Activated CD4-positive, CD25-positive, alpha-beta regulatory T cell treated with anti-CD3 and anti-CD28 coated beads, Interleukin-2, amount 50 U/mL, for 24 hours (primary cell): ENCODE data around the gene LINGO3.

Experiments
- ATAC-seq, 2 donors: fragments of 150-1000 bp; cut with Tn5 transposase; one replicate each; pipeline ENCODE4 v1.10.0; 2021; ENCODE audit warnings: mild to moderate bottlenecking in 1 of 2, moderate library complexity in 1 of 2

The LINGO3 gene

DNA sequence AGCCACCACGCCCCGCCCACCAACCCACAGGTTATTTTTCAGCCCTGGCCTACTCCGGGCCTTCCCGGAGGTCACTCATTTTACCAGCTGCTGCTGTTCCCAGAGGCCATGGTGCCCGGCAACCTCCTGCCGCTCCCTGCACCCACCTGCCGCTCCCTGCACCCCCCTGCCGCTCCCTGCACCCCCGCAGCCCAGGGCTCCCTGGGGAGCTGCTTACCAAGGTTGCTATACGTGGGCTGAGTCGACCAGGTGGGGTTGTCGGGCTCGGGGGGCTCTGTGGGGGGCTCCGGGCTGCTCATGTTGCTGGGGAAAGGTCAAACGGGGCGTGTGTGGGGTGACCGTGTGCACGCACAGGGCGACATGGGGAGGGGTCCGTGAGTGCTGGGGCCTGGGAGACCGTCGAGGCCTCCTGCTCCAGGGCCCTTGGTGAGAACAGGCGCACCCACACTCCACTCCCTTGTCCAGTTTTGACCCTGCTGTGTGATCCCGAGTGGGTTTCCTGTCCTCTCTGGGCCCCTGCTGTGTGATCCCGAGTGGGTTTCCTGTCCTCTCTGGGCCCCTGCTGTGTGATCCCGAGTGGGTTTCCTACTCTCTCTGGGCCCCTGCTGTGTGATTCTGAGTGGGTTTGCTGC lies 27.2 kb downstream of the LINGO3 start:
- ATAC-seq: no peak

DNA sequence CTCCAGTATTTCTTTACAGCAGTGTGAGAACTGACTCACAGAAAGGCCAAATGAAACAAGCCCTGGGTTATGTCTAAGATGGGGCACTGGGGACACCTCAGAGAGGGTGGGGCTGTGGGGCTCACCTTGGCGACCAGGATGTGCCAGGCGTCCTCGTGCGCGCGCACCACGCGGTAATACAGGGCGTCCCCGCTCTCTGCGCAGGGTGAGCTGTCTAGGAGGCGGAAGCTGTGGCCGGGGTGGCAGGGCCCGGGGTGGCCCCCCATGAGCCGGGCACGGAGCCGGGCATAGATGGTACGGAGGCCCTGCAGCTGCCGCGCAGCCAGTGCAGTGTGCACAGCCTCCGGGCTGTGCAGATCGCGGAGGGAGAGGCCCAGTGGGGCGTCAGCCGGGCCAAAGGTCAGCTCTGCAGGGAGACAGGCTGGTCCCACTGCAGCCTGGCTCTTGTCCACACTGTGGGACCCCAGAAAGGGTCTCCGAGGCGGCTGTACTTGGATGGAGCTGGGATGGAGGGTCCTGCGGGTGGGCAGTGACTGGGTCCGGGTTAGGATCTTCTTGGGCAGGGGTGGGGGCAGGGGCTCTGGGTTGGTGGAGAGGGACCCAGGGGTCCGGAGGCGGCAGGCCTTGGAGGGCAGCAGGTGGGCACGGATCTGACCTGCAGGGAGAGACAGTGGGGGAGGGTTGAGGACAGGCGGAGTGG lies 29.3 kb downstream of the LINGO3 start:
- no peak for ATAC-seq

DNA sequence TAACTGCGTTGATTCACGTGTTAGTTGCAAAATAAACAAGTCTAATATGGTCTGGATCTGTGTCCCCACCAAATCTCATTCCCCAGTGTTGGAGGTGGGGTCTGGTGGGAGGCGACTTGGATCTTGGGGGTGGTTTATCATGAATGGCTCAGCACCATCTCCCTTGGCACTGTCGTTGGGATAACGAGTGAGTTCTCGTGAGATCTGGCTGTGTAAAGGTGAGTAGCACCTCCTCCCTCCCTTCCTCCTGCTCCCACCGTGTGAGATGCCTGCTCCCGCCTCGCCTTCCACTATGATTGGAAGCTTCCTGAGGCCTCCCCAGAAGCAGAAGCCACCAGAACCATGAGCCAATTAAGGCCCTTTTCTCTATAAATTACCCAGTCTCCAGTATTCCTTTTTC lies 30.8 kb downstream of the LINGO3 start:
- no peak for ATAC-seq

DNA sequence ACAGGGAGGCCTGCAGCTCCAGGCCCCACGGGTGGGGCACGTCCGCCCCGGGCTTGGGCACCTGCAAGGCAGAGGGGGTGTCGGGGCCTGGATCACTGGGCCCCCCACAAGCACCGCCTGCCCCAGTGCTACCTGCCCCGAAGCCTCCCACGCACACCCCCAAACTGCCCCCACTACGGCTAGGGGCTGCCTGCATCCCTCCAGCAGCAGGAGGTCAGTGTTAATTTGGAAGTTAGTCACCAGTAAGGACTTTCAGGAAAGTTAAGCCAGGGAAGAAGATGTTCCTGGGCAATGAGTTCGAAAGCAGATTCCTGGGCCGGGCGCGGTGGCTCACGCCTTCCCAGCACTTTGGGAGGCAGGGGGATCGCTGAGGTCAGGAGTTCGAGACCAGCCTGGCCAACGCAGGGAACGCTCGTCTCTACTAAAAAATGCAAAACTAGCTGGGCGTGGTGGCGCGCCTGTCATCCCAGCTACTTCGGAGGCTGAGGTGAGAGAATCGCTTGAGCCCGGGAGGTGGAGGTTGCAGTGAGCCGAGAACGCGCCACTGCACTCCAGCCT lies 31.4 kb downstream of the LINGO3 start:
- ATAC-seq: no peak

DNA sequence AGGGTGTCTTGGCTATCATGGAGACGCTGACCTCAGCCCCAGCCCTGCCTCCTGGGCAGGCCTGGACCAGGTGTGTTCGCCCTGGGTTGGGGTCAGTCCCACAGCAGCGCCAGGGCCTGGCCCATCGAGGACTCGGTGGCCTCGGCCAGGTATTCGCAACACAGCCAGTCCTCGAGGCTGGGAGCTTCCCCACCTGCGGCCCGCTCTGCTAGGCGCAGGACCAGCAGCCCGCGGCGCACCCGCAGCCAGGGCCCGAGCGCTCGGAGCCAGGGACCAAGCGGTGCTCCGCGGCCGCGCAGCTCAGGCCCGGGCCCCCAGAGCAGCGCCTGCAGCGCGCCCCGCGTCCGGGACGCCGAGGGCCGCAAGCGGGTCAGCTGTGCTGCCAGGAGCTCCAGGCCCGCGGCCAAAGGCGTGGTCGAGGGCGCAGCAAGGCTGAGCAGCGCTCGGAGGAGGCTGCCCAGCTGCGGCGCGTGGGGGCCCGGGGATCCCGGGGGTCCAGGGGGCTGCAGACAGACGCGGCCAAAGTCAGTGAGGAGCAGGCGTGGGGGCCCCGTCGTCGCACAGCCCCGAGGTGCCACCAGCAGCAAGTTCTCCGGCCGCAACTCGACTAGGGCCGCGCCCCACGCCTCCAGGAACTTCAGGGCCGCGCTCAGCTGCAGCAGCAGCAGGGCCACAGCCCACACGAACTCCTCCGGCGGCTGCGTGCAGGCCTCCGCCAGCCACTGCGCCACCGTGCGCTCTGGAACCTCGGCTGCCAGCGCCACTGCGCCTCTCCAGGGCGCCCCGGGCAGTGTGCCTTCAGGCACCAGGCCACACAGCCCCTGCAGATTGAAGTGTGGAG lies 32.1 kb downstream of the LINGO3 start:
- no peak for ATAC-seq

DNA sequence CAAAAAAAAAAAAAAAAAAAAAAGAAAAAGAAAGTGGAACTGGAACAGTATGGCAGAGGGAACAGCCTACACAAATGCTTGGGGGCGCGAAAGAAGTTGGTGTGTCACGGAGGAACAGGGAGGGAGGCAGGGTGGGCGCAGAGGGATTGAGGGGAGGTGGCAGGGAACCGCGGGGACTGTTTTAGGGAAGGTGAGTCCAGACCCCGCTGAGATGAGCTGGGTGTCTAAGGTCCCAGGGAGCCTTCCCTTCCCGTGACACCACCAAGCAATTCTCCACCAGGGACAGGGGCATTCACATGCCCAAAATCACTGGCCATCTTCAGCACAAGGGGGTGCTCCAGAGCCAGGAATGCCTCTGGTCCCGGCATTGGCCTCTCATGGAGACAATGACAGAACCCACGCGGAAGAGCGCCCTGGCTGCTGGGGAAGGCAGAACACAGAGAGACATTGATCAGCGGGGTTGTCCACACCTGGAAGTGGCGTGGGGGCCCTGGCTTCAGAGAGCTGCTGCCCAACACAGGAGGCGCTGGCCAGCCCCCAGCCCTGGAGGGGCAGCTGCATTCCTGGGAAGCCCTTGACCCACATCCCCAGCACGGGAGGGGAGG lies 32.9 kb downstream of the LINGO3 start:
- no peak for ATAC-seq

DNA sequence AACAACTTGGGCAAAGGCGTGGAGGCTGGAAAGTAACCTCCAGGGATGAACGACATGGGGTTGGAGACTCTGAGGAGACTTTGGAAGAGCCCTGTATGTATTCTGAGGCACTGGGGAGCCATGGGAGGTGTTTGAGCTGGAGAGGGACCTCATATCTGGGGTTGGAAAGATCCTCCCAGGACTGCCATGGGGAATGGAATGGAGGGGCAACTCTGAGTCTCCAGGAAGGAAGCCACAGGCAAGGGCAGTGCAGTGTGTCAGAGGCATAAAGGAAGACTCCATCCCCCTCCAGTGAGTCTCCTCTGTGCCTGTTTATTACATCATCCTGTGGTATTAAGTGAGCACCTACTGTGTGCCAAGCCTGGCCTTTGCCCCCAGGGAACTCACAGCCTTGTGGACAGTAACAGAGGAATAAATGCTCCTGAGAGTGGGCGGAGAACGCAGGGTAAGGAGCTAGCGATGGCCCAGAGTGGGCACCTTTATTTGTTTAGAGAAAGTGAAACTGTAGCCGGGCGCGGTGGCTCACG lies 33.7 kb downstream of the LINGO3 start:
- no peak for ATAC-seq

DNA sequence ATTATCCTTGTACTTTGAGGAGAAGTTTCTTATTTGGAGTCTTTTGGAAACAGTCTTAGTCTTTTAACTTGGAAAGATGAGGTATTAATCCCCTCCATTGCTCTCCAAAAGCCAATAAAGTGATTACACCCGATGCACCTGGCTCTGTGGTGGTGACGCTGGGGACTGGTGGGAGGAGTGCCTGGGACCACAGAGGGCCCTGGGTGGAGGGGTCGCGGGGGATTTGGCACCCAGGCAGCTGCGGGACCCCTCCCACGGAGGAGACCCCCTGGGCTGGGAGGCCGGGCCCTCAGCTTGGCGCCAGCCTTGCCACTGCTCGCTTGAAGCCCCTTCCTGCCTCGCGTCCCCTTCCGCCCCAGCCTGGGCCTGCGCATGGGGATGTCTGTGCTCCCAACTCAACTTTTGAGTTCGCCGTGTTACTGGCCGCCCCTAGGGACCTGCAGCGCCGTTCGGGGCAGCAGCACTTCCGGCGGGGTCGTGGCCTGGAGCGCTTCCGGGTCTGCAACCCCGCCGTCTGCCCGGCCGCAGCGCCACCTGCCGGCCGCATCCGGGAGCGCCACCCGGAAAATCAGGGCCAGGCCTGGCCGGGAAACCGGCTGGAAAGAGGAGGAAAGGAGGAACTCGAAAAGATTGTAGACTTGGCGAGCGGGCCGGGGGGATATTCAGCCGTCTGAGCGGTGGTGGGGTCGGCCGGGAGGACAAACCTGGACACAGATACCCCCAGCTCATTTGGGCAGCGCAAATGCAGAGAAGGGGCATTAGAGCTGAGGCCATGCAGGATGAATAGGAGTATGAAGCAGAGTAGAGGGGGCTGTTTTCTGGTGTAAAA lies 34.4 kb downstream of the LINGO3 start:
- ATAC-seq: peak; percentile 22 to 46

DNA sequence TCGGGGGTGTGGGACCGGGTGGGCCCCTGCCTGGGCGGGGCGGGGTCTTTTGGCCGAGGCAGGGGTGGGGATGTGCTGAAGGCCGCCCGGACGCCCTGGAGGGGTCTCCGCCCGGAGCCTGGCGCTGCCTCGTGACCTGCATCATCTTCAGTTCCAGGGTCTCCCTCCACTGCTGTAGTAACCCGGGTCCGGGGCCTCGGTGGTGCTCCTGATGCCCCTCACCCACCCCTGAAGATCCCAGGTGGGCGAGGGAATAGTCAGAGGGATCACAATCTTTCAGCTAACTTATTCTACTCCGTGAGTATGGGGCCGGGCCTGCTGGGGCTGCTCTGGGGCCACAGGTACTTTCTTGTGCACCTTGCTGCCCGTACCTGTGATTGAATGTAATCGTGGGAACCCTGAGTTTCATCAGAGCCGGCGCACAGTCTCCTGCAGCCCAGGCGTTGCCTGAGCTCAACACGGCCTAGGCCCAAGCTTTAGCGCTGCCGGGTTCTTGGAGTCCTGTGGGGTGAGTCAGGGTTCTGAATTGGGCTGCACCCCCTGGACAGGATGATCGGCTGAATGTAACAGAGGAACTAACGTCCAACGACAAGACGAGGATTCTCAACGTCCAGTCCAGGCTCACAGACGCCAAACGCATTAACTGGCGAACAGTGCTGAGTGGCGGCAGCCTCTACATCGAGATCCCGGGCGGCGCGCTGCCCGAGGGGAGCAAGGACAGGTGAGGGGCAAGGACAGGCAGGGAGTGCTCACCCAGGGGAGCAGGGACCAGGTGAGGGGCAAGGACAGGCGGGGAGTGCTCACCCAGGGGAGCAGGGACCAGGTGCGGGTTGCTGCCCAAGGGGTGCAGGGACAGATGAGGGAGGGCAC lies 36.5 kb downstream of the LINGO3 start:
- no peak for ATAC-seq

DNA sequence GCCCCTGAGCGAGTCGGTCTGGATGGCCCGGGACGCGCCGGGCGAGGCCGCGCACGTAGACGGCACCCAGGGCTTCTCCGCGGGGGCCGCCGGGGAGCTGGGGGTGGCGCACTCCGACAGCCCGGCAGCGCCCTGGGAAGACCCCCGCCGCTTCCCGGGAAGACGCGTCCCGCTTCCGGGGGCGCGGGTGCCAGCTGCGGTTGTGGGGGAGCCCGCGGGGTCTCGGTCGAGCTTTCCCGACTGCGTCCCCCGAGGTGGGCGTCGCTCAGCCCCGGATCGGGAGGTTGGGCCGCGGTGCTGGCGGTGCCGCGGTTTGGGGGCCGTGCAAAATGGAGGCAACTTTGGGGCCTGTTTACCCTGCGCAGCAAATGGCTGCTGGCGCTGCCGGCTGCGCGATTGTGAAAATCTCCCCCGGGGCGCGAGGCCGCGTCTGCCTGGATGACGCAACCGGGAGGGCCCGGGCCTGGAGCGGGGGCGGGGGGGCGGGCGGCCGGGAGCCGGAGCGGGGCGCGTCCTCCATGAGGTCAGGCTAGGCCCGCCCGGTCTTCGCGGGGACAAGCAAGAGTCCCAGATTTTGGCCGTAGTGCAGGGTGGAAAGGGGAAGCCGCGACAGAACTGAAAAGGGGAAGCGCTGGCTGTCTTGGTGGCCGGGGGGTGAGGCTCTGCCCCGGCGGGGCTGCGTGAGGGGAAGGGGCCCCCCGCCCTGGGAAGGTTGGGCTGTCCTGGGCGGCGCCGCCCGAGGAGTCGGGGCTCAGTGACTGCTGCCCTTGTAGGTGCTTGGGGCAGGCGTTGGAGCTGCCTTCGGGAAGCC lies 37.3 kb downstream of the LINGO3 start:
- peak; percentile 28 to 37 for ATAC-seq

DNA sequence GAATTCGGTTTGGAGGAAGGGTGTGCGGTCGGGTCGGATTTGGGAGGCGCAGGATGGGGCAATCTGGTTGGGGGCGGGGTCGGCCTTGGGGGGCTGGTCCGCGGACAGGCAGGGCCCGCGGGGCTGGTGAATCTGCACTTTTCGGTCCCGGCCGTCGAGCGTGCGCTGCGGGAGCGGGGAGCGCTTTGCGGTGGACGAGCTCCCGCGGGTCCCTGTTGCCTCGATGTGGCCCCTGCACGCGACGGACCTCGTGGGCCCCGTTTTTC lies 37.9 kb downstream of the LINGO3 start:
- no peak for ATAC-seq

DNA sequence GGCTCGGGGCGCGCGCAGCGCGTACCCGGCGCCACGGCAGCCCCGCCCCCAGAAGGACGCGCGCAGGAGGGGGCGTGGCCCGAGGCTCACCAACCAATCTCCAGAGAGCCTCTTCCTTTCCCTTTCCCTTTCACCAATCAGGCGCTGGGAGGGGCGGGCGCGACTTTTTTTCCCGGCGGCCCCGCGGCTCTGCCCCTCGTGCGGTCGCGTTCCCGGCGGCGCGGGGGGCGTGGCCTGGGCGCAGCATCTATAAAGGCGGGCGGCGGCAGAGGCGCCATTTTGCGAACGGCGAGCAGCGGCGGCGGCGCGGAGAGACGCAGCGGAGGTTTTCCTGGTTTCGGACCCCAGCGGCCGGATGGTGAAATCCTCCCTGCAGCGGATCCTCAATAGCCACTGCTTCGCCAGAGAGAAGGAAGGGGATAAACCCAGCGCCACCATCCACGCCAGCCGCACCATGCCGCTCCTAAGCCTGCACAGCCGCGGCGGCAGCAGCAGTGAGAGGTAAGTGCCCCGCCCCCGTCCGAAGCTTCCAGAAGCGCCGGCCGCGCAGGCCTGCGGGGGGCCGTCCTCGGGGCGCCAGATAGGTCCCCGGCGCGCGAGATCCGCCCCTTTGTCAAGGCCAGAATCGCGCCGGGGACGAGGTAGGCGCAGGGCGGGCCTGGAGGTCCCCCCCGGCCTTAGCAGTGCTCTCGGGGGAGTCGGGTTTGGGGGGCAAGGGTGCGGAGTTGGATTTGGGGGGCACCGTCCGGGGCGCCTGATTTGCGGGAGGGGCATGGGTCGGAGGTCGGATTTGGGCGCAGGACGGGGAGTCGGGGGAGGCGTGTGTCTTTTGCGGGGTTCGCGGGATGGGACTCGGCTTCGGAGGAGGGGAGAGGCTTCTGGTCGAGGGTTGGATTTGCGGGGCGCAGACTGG lies 38.5 kb downstream of the LINGO3 start:
- peak; percentile 82 to 85 for ATAC-seq

DNA sequence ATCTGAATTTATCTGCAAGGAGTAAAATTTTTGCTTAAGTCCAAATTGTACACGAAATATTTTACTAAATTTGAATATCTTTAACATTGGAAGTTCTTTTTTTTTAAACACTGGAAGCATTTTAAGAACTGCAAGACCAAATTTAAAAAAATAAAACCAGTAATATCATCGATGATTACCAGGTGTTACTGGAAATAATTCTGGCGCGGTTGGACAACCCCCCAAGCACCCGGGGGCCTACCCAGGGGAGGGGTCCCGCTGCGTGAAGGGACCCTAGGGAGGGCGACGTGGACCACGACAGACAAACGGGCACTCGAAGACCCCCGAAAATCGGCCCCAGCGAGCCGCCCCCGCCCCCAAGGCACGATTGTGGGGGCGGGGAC lies 39.1 kb downstream of the LINGO3 start:
- no peak for ATAC-seq

DNA sequence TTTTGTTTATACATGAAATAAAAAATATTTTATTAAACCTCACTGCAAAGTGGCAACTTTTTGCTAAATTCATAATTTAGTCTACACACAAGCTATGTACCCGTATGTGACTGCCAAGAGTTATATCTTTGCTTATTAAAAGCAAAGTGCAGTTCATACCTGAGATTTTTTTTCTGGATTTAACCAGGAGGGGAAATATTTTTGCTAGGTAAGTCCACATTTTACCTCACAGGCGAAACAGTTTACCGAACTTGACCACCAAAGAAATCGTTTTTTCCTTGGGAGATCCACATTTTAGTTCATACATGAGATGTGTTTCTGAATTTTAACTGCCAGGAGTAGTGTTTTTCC lies 39.5 kb downstream of the LINGO3 start:
- ATAC-seq: no peak

DNA sequence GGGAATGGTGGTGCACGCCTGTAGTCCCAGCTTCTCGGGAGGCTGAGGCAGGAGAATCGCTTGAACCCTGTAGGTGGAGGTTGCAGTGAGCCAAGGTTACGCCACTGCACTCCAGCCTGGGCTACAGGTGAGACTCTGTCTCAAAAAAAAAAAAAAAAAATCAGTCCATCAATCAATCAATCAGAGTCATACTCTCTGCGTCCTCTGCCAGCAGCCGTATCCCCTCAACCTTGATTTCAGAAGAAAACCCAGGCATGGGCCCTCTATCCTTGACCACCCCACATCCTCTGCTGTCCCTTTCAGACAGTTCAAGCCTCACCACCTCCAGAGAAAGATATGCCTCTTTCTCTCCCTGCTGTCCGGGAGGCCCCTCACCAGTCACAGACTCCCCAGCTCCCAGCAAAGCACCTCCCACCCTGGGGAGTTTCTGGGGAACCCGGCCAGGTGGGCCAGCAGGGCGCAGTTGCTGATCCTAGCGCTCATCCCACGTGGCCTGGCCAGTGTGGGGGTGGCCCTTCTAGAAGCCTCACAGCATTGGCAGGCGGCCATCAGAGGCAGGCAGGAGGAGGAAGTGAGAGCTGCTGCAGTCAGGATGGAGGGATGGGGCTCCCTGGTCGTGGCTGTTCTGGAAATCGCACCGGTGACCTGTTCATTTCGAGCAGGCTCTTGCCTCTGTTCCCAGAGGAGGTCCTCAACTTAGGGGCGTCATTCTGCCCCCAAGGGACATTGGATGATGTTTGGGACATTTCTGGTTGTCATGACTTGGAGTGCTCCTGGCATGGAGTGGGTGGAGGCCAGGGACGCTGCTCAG lies 41.6 kb downstream of the LINGO3 start:
- ATAC-seq: no peak

DNA sequence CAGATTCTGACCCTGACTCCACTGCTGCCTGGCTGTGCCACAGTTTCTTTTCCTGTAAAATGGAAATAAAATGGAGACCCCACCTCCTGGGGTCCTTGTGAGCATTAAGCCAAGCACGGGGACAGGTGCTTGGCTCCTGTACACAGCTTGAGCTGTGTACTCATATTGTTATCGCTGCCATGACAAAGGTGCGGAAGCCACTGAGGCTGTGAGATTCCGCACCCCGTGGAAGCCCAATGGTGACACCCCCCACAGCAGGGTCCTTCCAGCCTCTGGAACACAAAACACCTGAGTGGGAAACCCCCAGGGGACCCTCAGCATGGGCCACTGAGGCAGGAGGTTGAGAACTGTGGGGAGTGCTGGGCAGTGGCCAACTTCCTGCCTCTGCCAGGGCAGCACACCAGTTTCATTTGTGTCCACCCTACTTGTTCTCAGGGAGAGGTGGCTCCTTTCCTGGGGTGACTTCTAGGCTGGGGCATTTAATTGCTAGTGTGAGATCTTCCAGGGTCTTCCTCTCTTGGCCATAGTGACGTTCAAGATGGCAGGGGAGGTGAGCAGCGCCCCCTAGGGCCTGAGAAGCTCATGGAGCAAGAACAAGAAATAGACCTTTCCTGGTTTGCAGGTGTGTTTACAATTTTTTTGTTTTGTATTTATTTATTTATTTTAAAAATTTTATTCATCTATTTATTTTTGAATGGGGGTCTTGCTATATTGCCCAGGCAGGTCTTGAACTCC lies 46.3 kb downstream of the LINGO3 start:
- no peak for ATAC-seq

DNA sequence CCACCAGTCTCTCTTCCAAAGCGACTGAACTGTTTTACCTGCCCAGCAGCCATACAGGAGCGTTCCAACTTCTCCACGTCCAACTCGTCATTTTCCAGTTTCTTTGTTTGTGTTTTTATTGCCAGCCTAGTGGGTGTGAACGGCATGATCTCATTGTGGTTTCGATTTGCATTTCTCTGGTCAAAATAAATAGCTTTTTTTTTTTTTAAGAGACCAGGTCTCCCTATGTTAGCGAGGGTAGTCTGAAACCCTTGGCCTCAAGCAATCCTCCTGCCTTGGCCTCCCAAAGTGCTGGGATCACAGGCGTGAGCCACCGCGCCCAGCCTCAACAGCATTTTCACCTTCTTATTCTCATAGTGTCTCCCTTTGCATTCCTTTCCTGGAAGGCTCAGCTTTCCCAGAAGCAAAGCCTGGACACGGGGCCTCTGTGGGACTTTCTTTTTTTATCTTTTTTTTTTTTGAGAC lies 47.6 kb downstream of the LINGO3 start:
- peak in 1 of 2 donors; percentile 18 for ATAC-seq
